HEK293T (cell line): Measurements from ENCODE around the gene GUSB.

Experiments used
- CTCF ChIA-PET: fragments of 350-600 bp; formaldehyde crosslinking; extraction: SDS; loops from one replicate; lab custom pipeline; 2021; ENCODE audit warnings: antibody characterized with exemption, inconsistent platforms; lab: Yijun Ruan, JAX
- POLR2A ChIA-PET: fragments of 350-600 bp; formaldehyde crosslinking; extraction: SDS; loops from one replicate; lab custom pipeline; 2020; ENCODE audit warnings: antibody characterized with exemption, inconsistent platforms; lab: Yijun Ruan, JAX
- DNase-seq: peaks from one replicate; pipeline ENCODE4 v3.0.0; 2012; ENCODE audit warnings: mixed read lengths; ENCODE audit errors: extremely low spot score
- ARNT ChIP-seq: fragments of 450-650 bp; IDR thresholded peaks from 2 replicates; pipeline ENCODE4 v1.6.1; 2017; ENCODE audit warnings: mild to moderate bottlenecking
- BHLHE40 ChIP-seq: fragments of 450-650 bp; IDR thresholded peaks from 2 replicates; pipeline ENCODE4 v1.6.1; 2016; ENCODE audit warnings: mild to moderate bottlenecking, moderate library complexity, borderline replicate concordance
- CTBP1 ChIP-seq: fragments of 450-650 bp; IDR thresholded peaks from 2 replicates; pipeline ENCODE4 v1.6.1; 2016; ENCODE audit warnings: borderline replicate concordance
- ELF4 ChIP-seq: fragments of 450-650 bp; IDR thresholded peaks from 2 replicates; pipeline ENCODE4 v1.6.1; 2017; ENCODE audit warnings: antibody characterized with exemption
- FOXA1 ChIP-seq: fragments of 450-650 bp; IDR thresholded peaks from 2 replicates; pipeline ENCODE4 v1.6.1; 2016; ENCODE audit warnings: mild to moderate bottlenecking
- FOXK2 ChIP-seq: fragments of 450-650 bp; IDR thresholded peaks from 2 replicates; pipeline ENCODE4 v1.6.1; 2016; ENCODE audit warnings: mild to moderate bottlenecking
- FOXM1 ChIP-seq: fragments of 450-650 bp; IDR thresholded peaks from 2 replicates; pipeline ENCODE4 v1.6.1; 2017; ENCODE audit warnings: mild to moderate bottlenecking, borderline replicate concordance
- HDGF ChIP-seq: fragments of 450-650 bp; IDR thresholded peaks from 2 replicates; pipeline ENCODE4 v1.6.1; 2017; ENCODE audit warnings: antibody characterized with exemption, borderline replicate concordance
- L3MBTL2 ChIP-seq: fragments of 450-650 bp; conservative IDR thresholded peaks from 2 replicates; pipeline ENCODE4 v1.6.1; 2016; ENCODE audit warnings: mild to moderate bottlenecking
- LEF1 ChIP-seq: fragments of 450-650 bp; IDR thresholded peaks from 2 replicates; pipeline ENCODE4 v1.6.1; 2017; ENCODE audit warnings: mild to moderate bottlenecking, borderline replicate concordance
- NFRKB ChIP-seq: fragments of 450-650 bp; IDR thresholded peaks from 2 replicates; pipeline ENCODE4 v1.6.1; 2016; ENCODE audit warnings: mild to moderate bottlenecking, moderate library complexity
- PKNOX1 ChIP-seq: fragments of 450-650 bp; IDR thresholded peaks from 2 replicates; pipeline ENCODE4 v1.6.1; 2016
- SP1 ChIP-seq: fragments of 450-650 bp; IDR thresholded peaks from 2 replicates; pipeline ENCODE4 v1.6.1; 2017
- SUZ12 ChIP-seq: fragments of 450-650 bp; IDR thresholded peaks from 2 replicates; pipeline ENCODE4 v1.6.1; 2016; ENCODE audit warnings: mild to moderate bottlenecking
- TARDBP ChIP-seq: fragments of 450-650 bp; IDR thresholded peaks from 2 replicates; pipeline ENCODE4 v1.6.1; 2016
- ZNF384 ChIP-seq: fragments of 450-650 bp; IDR thresholded peaks from 2 replicates; pipeline ENCODE4 v1.6.1; 2016

Gene GUSB

GRCh38 chr7:65962033-65962432 lies 20.0 kb downstream of the GUSB start:
- POLR2A ChIA-PET: no interaction called here
- TF ChIP-seq HDGF (no peak), L3MBTL2 (no peak), TARDBP (no peak), ELF4 (no peak)
- CTCF ChIA-PET: no interaction called here
- DNase-seq: no peak

- ChIA-PET CTCF (interaction anchor here (0.6 kb wide), 1 partner anchor 8 kb away, joined by 3 read pairs; no protein-coding TSS in a partner anchor), POLR2A (no interaction called here)
- no peak for DNase-seq
- TF ChIP-seq FOXA1: no peak
- no peak for TF ChIP-seq SUZ12
- TF ChIP-seq CTBP1: no peak
- no peak for TF ChIP-seq FOXM1
- no peak for TF ChIP-seq BHLHE40
- TF ChIP-seq ELF4: no peak
- no peak for TF ChIP-seq ZNF384
- no peak for TF ChIP-seq FOXK2
- TF ChIP-seq HDGF: no peak
- TF ChIP-seq NFRKB: no peak
- no peak for TF ChIP-seq PKNOX1
- no peak for TF ChIP-seq TARDBP
- no peak for TF ChIP-seq L3MBTL2
- no peak for TF ChIP-seq SP1
Observed at GRCh38 chr7:65960351-65961074, 21.5 kb downstream of the GUSB start.

GRCh38 chr7:65955718-65956117 lies 26.3 kb downstream of the GUSB start:
- TF ChIP-seq LEF1 (no peak), BHLHE40 (no peak), SUZ12 (no peak), CTBP1 (no peak), FOXA1 (no peak), FOXK2 (no peak), ELF4 (no peak), L3MBTL2 (no peak), FOXM1 (no peak), HDGF (no peak), SP1 (no peak), TARDBP (no peak), PKNOX1 (no peak), NFRKB (no peak), ZNF384 (no peak), ARNT (no peak)
- POLR2A ChIA-PET: no interaction called here
- DNase-seq: no peak
- CTCF ChIA-PET: no interaction called here

GRCh38 chr7:65953890-65954450 lies 28.0 kb downstream of the GUSB start:
- POLR2A ChIA-PET: no interaction called here
- CTCF ChIA-PET: no interaction called here
- TF ChIP-seq CTBP1 (no peak), L3MBTL2 (no peak), SP1 (no peak), TARDBP (no peak), NFRKB (no peak), FOXA1 (no peak), FOXM1 (no peak), FOXK2 (no peak), LEF1 (no peak), HDGF (no peak), BHLHE40 (no peak)
- no peak for DNase-seq

- ChIA-PET CTCF (no interaction called here), POLR2A (no interaction called here)
- TF ChIP-seq ELF4 (no peak), SUZ12 (no peak), FOXA1 (no peak), BHLHE40 (no peak), LEF1 (no peak), ZNF384 (no peak), FOXK2 (no peak), NFRKB (no peak), CTBP1 (no peak), ARNT (no peak), SP1 (no peak), L3MBTL2 (no peak), HDGF (no peak), TARDBP (no peak), FOXM1 (no peak), PKNOX1 (no peak)
- DNase-seq: no peak
Observed at GRCh38 chr7:65953001-65953720, 28.9 kb downstream of the GUSB start.
